ENCODE data around the gene TRIM24. TPM values are rescaled to one million over a fixed set of nuclear protein-coding genes. Genes with fewer than 3 reads are reported as not detected.

TRIM24 gene
- total and polyA plus RNA-seq, 7 donors: 4.7 to 21.4 (median 15.0) TPM

GRCh38 chr7:138477081-138477578 lies 17.1 kb downstream of the TRIM24 start:
- H3K4me3 ChIP-seq: no peak overlapping the region
- H3K27me3 ChIP-seq (ENCODE audit: insufficient read depth in 3 of 3, low read length in 2 of 3): no peaks in the 10 kb centered on the region
- WGBS, 3 donors: 71 to 75% (median 74%) methylated on average over 4 of the region's 4 CpGs
- intact Hi-C loops (cut with DNase I): no loop called here
- ATAC-seq (no peak), DNase-seq (no peak)
- H3K27ac ChIP-seq: no peak overlapping the region
- peaks cover 5% of the 10 kb centered on the region for H3K4me1 ChIP-seq
- no peaks in the 10 kb centered on the region for H3K9me3 ChIP-seq
- no peak for TF ChIP-seq CTCF (IDR thresholded peaks at IDR 0.05)
- H3K36me3 ChIP-seq (ENCODE audit: insufficient read depth in 1 of 2, low read depth in 1 of 2): no peaks in the 10 kb centered on the region

- DNase-seq (no peak), ATAC-seq (no peak)
- TF ChIP-seq CTCF (IDR thresholded peaks at IDR 0.05): no peak
- no peaks in the 10 kb centered on the region for H3K9me3 ChIP-seq
- H3K4me1 ChIP-seq: peaks cover 2% of the 10 kb centered on the region
- no peaks in the 10 kb centered on the region for H3K36me3 ChIP-seq (ENCODE audit: insufficient read depth in 1 of 2, low read depth in 1 of 2)
- intact Hi-C loops (cut with DNase I): no loop called here
- H3K27ac ChIP-seq: no peak overlapping the region
- 87 to 95% (median 88%) methylated on average over 1 of the region's 1 CpG for WGBS, 3 donors
- no peak overlapping the region for H3K4me3 ChIP-seq
- H3K27me3 ChIP-seq (ENCODE audit: insufficient read depth in 3 of 3, low read length in 2 of 3): no peaks in the 10 kb centered on the region
Observed at GRCh38 chr7:138477581-138477980, 17.5 kb downstream of the TRIM24 start.

- Histone ChIP-seq H3K4me3 (no peak overlapping the region), H3K36me3 (ENCODE audit: insufficient read depth in 1 of 2, low read depth in 1 of 2) (no peaks in the 10 kb centered on the region), H3K4me1 (peaks cover under 1% of the 10 kb centered on the region), H3K27ac (no peak overlapping the region), H3K27me3 (ENCODE audit: insufficient read depth in 3 of 3, low read length in 2 of 3) (no peaks in the 10 kb centered on the region), H3K9me3 (no peaks in the 10 kb centered on the region)
- WGBS, 3 donors: 88 to 100% (median 88%) methylated on average over 1 of the region's 1 CpG
- ATAC-seq: no peak
- intact Hi-C loops (cut with DNase I): no loop called here
- no peak for DNase-seq
- TF ChIP-seq CTCF (IDR thresholded peaks at IDR 0.05): no peak
Observed at GRCh38 chr7:138478499-138478908, 18.4 kb downstream of the TRIM24 start.

GRCh38 chr7:138480527-138480926 lies 20.5 kb downstream of the TRIM24 start:
- Histone ChIP-seq H3K4me1 (peaks cover 8% of the 10 kb centered on the region), H3K9me3 (no peaks in the 10 kb centered on the region), H3K4me3 (no peak overlapping the region), H3K27me3 (ENCODE audit: insufficient read depth in 3 of 3, low read length in 2 of 3) (no peaks in the 10 kb centered on the region), H3K36me3 (ENCODE audit: insufficient read depth in 1 of 2, low read depth in 1 of 2) (no peaks in the 10 kb centered on the region), H3K27ac (no peak overlapping the region)
- intact Hi-C loops (cut with DNase I): no loop called here
- ATAC-seq (no peak), DNase-seq (no peak)
- no peak for TF ChIP-seq CTCF (IDR thresholded peaks at IDR 0.05)
- 63 to 83% (median 81%) methylated on average over 4 of the region's 4 CpGs for WGBS, 3 donors
